Measurements from ENCODE around the gene GALNT11.
"Not testable (repeated sequence)": the region's sequence is repeated elsewhere in the genome, so short reads cannot be mapped to it uniquely, and the experiment has no call there.

The GALNT11 gene

GRCh38 chr7:152076324-152076821 lies 50.9 kb downstream of the GALNT11 start:
- DNase-seq = no peak

- DNase-seq = no peak
These were observed 51.8 kb downstream of the GALNT11 start for GRCh38 chr7:152076940-152077933.

- DNase-seq = no peak
These were observed 52.6 kb downstream of the GALNT11 start for GRCh38 chr7:152078025-152078424.

GRCh38 chr7:152078786-152079185 lies 53.3 kb downstream of the GALNT11 start:
- DNase-seq = no peak

GRCh38 chr7:152081088-152081487 lies 55.6 kb downstream of the GALNT11 start:
- DNase-seq = no peak

- not testable (repeated sequence) for DNase-seq
These were observed 56.7 kb downstream of the GALNT11 start for GRCh38 chr7:152082073-152082721.

- no peak for DNase-seq
These were observed 59.7 kb downstream of the GALNT11 start for GRCh38 chr7:152085131-152085530.

GRCh38 chr7:152086513-152086912 lies 61.0 kb downstream of the GALNT11 start:
- DNase-seq = no peak

- DNase-seq = no peak
These were observed 63.7 kb downstream of the GALNT11 start for GRCh38 chr7:152089183-152089582.

GRCh38 chr7:152090747-152091146 lies 65.3 kb downstream of the GALNT11 start:
- DNase-seq = no peak

GRCh38 chr7:152093717-152094116 lies 68.2 kb downstream of the GALNT11 start:
- no peak for DNase-seq

GRCh38 chr7:152095771-152096170 lies 70.3 kb downstream of the GALNT11 start:
- no peak for DNase-seq

GRCh38 chr7:152097330-152097729 lies 71.9 kb downstream of the GALNT11 start:
- no peak for DNase-seq

GRCh38 chr7:152103066-152103465 lies 77.6 kb downstream of the GALNT11 start:
- DNase-seq = no peak

- DNase-seq = no peak
These were observed 78.2 kb downstream of the GALNT11 start for GRCh38 chr7:152103691-152104090.

- no peak for DNase-seq
These were observed 79.7 kb downstream of the GALNT11 start for GRCh38 chr7:152105205-152105604.

GRCh38 chr7:152106990-152107389 lies 81.5 kb downstream of the GALNT11 start:
- no peak for DNase-seq

GRCh38 chr7:152107945-152108344 lies 82.5 kb downstream of the GALNT11 start:
- DNase-seq = no peak

- no peak for DNase-seq
These were observed 82.9 kb downstream of the GALNT11 start for GRCh38 chr7:152108359-152108758.

GRCh38 chr7:152112829-152113228 lies 87.4 kb downstream of the GALNT11 start:
- no peak for DNase-seq

GRCh38 chr7:152115021-152115718 lies 89.7 kb downstream of the GALNT11 start:
- no peak for DNase-seq

- DNase-seq = no peak
These were observed 91.9 kb downstream of the GALNT11 start for GRCh38 chr7:152117356-152117755.

GRCh38 chr7:152120210-152120609 lies 94.7 kb downstream of the GALNT11 start:
- no peak for DNase-seq

Data from midbrain (tissue), 1 donor.